GM12878 (cell line): ENCODE results near the gene MGAT5. TPM values are rescaled to one million over a fixed set of nuclear protein-coding genes. Genes with fewer than 3 reads are reported as not detected.
A peak's percentile ranks its signal among the peaks of the same experiment; 100 is the strongest.

Source experiments
- ATAC-seq: fragments of 200-7000 bp; cut with Tn5 transposase; 3 replicates; pipeline ENCODE4 v1.9.1; 2020; ENCODE audit warnings: mild to moderate bottlenecking, moderate library complexity
- BruUV-seq: library from RNA; stranded (reverse); fragments of 400-500 nt; replicated peaks from 2 replicates; lab custom pipeline; 2021; lab: Mats Ljungman, UMichigan
- CTCF ChIA-PET: fragments of 300-600 bp; sonication (Branson Sonifier 250); formaldehyde crosslinking; extraction: SDS; loops from one replicate; lab custom pipeline; 2021; ENCODE audit warnings: inconsistent platforms; lab: Yijun Ruan, JAX
- POLR2A ChIA-PET: fragments of 350-600 bp; formaldehyde crosslinking; extraction: SDS; loops from one replicate; lab custom pipeline; 2021; ENCODE audit warnings: inconsistent platforms; lab: Charles Lee
- RAD21 ChIA-PET: fragments of 300-600 bp; sonication (Branson Sonifier 250); formaldehyde crosslinking; loops from one replicate; lab custom pipeline; 2023; ENCODE audit warnings: antibody characterized with exemption; ENCODE audit not compliant: unreplicated experiment; lab: Charles Lee
- SMC1A ChIA-PET: fragments of 300-600 bp; sonication (Branson Sonifier 250); formaldehyde crosslinking; loops from one replicate; lab custom pipeline; 2023; ENCODE audit not compliant: unreplicated experiment, uncharacterized antibody; lab: Charles Lee
- DNase-seq: peaks from one replicate; pipeline ENCODE4 v3.0.0-alpha.2; 2011; ENCODE audit warnings: low read depth, low spot score
- FAIRE-seq: peaks from 3 replicates; lab custom pipeline; 2011; peaks lifted over from hg19 to GRCh38; lab: Jason Lieb, UNC
- H2AFZ ChIP-seq: 2 replicates; pipeline ENCODE4 v1.6.0; 2011; ENCODE audit warnings: low read depth, low read length, control low read depth; ENCODE audit not compliant: control insufficient read depth
- H3K27ac ChIP-seq: 2 replicates; pipeline ENCODE4 v1.5.1; 2011; ENCODE audit warnings: control low read depth; ENCODE audit not compliant: control insufficient read depth, insufficient read depth
- H3K27me3 ChIP-seq, 2 experiments: replicated peaks in 1 of 2; 2 replicates each; pipeline versions ENCODE4 v1.6.0 to v1.6.1; 2011; ENCODE audit warnings: low read length in 1 of 2; ENCODE audit not compliant: control insufficient read depth in 2 of 2, insufficient read depth in 2 of 2
- H3K36me3 ChIP-seq, 2 experiments: 2 replicates each; pipeline ENCODE4 v1.5.1; 2011; ENCODE audit warnings: low read length in 1 of 2; ENCODE audit not compliant: control insufficient read depth in 2 of 2, insufficient read depth in 2 of 2
- H3K4me1 ChIP-seq: 2 replicates; pipeline ENCODE4 v1.6.1; 2011; ENCODE audit warnings: mild to moderate bottlenecking, low read length, moderate library complexity, mixed read lengths; ENCODE audit not compliant: control insufficient read depth, insufficient read depth
- H3K4me2 ChIP-seq: 2 replicates; pipeline ENCODE4 v1.6.0; 2011; ENCODE audit warnings: control low read depth; ENCODE audit not compliant: control insufficient read depth, insufficient read depth
- H3K4me3 ChIP-seq: fragments of 200-600 bp; sonication (generic); 2 replicates; pipeline ENCODE4 v1.5.1; 2016
- H3K79me2 ChIP-seq: 2 replicates; pipeline ENCODE4 v1.6.0; 2011; ENCODE audit warnings: low read length; ENCODE audit not compliant: control insufficient read depth, insufficient read depth
- H3K9ac ChIP-seq: 2 replicates; pipeline ENCODE4 v1.8.0; 2011; ENCODE audit warnings: low read length, control low read depth, mixed read lengths; ENCODE audit not compliant: control insufficient read depth, insufficient read depth
- H3K9me3 ChIP-seq: replicated peaks from 3 replicates; pipeline ENCODE4 v1.5.1; 2011; ENCODE audit warnings: mild to moderate bottlenecking, low read length; ENCODE audit not compliant: control insufficient read depth, insufficient read depth
- H4K20me1 ChIP-seq: 2 replicates; pipeline ENCODE4 v1.6.0; 2011; ENCODE audit not compliant: control insufficient read depth, insufficient read depth
- BCL3 ChIP-seq: IDR thresholded peaks from 2 replicates; pipeline ENCODE4 v1.6.1; 2011; ENCODE audit warnings: borderline replicate concordance, low read depth, mild to moderate bottlenecking, moderate library complexity, low read length; ENCODE audit not compliant: insufficient read depth, poor library complexity, severe bottlenecking
- EED ChIP-seq: sonication (generic); IDR thresholded peaks from 2 replicates; pipeline ENCODE4 v1.6.1; 2016; ENCODE audit warnings: antibody characterized with exemption, low read depth
- ESRRA ChIP-seq: IDR thresholded peaks from 2 replicates; pipeline ENCODE4 v1.6.1; 2012; ENCODE audit warnings: mild to moderate bottlenecking, low read length, improper control_type of control experiment
- ETV6 ChIP-seq, 2 experiments: fragments of 450-650 bp in 1 of 2; IDR thresholded peaks in 1 of 2; conservative IDR thresholded peaks in 1 of 2; 2 replicates each; pipeline ENCODE4 v1.6.1; 2014; ENCODE audit warnings: antibody characterized with exemption in 1 of 2, borderline replicate concordance in 1 of 2, low read depth in 1 of 2, mild to moderate bottlenecking in 1 of 2, moderate library complexity in 1 of 2
- HDAC6 ChIP-seq: fragments of 200-600 bp; sonication (generic); IDR thresholded peaks from one replicate; pipeline ENCODE4 v1.8.0; 2017; ENCODE audit warnings: antibody characterized with exemption; ENCODE audit not compliant: unreplicated experiment
- IKZF2 ChIP-seq, 2 experiments: fragments of 450-650 bp; IDR thresholded peaks; 2 replicates each; pipeline ENCODE4 v1.6.1; 2017; ENCODE audit warnings: mild to moderate bottlenecking in 2 of 2, moderate library complexity in 2 of 2
- MEF2A ChIP-seq: IDR thresholded peaks from 2 replicates; pipeline ENCODE4 v1.6.1; 2011; ENCODE audit warnings: low read depth, mild to moderate bottlenecking, low read length, moderate library complexity; ENCODE audit not compliant: insufficient read depth
- MTA3 ChIP-seq: IDR thresholded peaks from 2 replicates; pipeline ENCODE4 v1.6.1; 2012; ENCODE audit warnings: low read length, inconsistent platforms, borderline replicate concordance
- NFIC ChIP-seq: IDR thresholded peaks from 2 replicates; pipeline ENCODE4 v1.6.1; 2012; ENCODE audit warnings: low read depth, mild to moderate bottlenecking, inconsistent platforms, low read length, moderate library complexity
- RELB ChIP-seq: fragments of 450-650 bp; IDR thresholded peaks from 2 replicates; pipeline ENCODE4 v1.6.1; 2017; ENCODE audit warnings: low read depth, mild to moderate bottlenecking, moderate library complexity
- RUNX3 ChIP-seq: IDR thresholded peaks from 2 replicates; pipeline ENCODE4 v1.6.1; 2012; ENCODE audit warnings: low read length, inconsistent platforms
- SPI1 ChIP-seq: IDR thresholded peaks from 2 replicates; pipeline ENCODE4 v1.6.1; 2011; ENCODE audit warnings: low read depth, mild to moderate bottlenecking, low read length, moderate library complexity, borderline replicate concordance; ENCODE audit not compliant: insufficient read depth
- TCF12 ChIP-seq: IDR thresholded peaks from 2 replicates; pipeline ENCODE4 v1.6.1; 2011; ENCODE audit warnings: low read depth, mild to moderate bottlenecking, low read length
- TCF3 ChIP-seq: IDR thresholded peaks from 2 replicates; pipeline ENCODE4 v1.6.1; 2012; ENCODE audit warnings: low read depth, mild to moderate bottlenecking, low read length, borderline replicate concordance; ENCODE audit not compliant: insufficient read depth
- ZNF274 ChIP-seq: IDR thresholded peaks from one replicate; pipeline ENCODE4 v1.8.0; 2011; ENCODE audit not compliant: insufficient read length, insufficient read depth
- WGBS: methylation state at CpG from one replicate; pipeline ENCODE4 v1.1.6; 2016; ENCODE audit warnings: low lambda C conversion rate; ENCODE audit not compliant: insufficient replicate concordance, insufficient coverage; ENCODE audit errors: missing lambda C conversion rate; 5-methylcytosine and 5-hydroxymethylcytosine counted together
- in situ Hi-C: fragments of 300-500 bp; cut with MboI; formaldehyde crosslinking; loops from 9 replicates; pipeline ENCODE4 v1.14.3; 2018; ENCODE audit warnings: mixed read lengths
- intact Hi-C: fragments of 100-400 bp; cut with micrococcal nuclease; formaldehyde crosslinking; loops from one replicate; pipeline ENCODE4 v1.14.2; 2022; ENCODE audit not compliant: unreplicated experiment
- polyA plus RNA-seq, 11 experiments: library from polyadenylated mRNA; depleted of rRNA in 4 of 11; unstranded in 6 of 11; stranded (reverse) in 5 of 11; fragments of >200 nt; fragmentation: Nextera tagmentation in 4 of 11; fragmentation: Illumina TruSeq in 1 of 11; extraction: Ambion mirVana in 4 of 11; extraction: Trizol in 1 of 11; gene quantifications; 1 replicate in 1 of 11; 2 replicates in 10 of 11; pipeline versions ENCODE4 v1.2.1 to v1.2.3, GENCODE V29; 2011 to 2016; ENCODE audit warnings: inconsistent platforms in 2 of 11, missing spikeins in 2 of 11, low read depth in 1 of 11
- total RNA-seq, 4 experiments: library from RNA; depleted of rRNA in 3 of 4; stranded (reverse); fragments of >200 nt in 3 of 4; fragmentation: Illumina TruSeq in 1 of 4; extraction: Trizol in 1 of 4; gene quantifications; 2 replicates each; pipeline versions ENCODE4 v1.2.1 to v1.2.3, GENCODE V29; 2013 to 2021

The MGAT5 gene
- total and polyA plus RNA-seq, 10 of the 15 experiments (the other 5 are each of a cell fraction or from before 2014, with no cell fraction given): 4.9 to 104 (median 36.2) TPM

GRCh38 chr2:134261398-134262131 is 7.7 kb downstream of the MGAT5 start:
- H3K4me3 ChIP-seq: no peak overlapping the region
- intact Hi-C loops: loop anchor here (2.0 kb wide), 1 partner anchor 13 kb away; no protein-coding TSS in a partner anchor

More at GRCh38 chr2:134261398-134262131, 7.7 kb downstream of the MGAT5 start:
- Histone ChIP-seq H3K9ac (peak overlapping the region; percentile 46), H3K36me3 (peaks cover 6% of the 10 kb centered on the region in 2 experiments; a peak in 3 of 4 replicates), H3K79me2 (peaks cover 79% of the 10 kb centered on the region), H3K9me3 (no peaks in the 10 kb centered on the region), H2AFZ (no peak overlapping the region), H3K27me3 (no peaks in the 10 kb centered on the region), H3K27ac (peak overlapping the region; percentile 74), H3K4me2 (peak overlapping the region; percentile 70), H4K20me1 (no peaks in the 10 kb centered on the region), H3K4me1 (peaks cover 68% of the 10 kb centered on the region)
- ChIA-PET CTCF (interaction anchor here (1.0 to 5.1 kb wide), 14 partner anchors 8 to 375 kb away, joined by 3 to 25 read pairs (median 7); partner anchors contain the start of gene MGAT5), SMC1A (interaction anchor here (0.6 to 3.6 kb wide), 25 partner anchors 8 to 371 kb away, joined by 3 to 33 read pairs (median 5); no protein-coding TSS in a partner anchor), POLR2A (interaction anchor here (1.1 to 2.8 kb wide), 4 partner anchors 8 to 157 kb away, joined by 3 to 9 read pairs (median 6); partner anchors contain the start of gene MGAT5), RAD21 (interaction anchor here (0.5 to 3.7 kb wide), 16 partner anchors 8 to 375 kb away, joined by 3 to 27 read pairs (median 5); partner anchors contain the start of gene MGAT5)
- ATAC-seq (peak; percentile 78), DNase-seq (no peak), FAIRE-seq (no peak)
- no peak for TF ChIP-seq MEF2A
- TF ChIP-seq IKZF2 (IDR thresholded peaks at IDR 0.05): peak; percentile 59 to 62
- no peak for TF ChIP-seq ZNF274
- TF ChIP-seq TCF3: no peak
- TF ChIP-seq SPI1: peak; percentile 36; the same call in 1 of the 2 replicates
- TF ChIP-seq ETV6 (conservative IDR thresholded peaks at IDR 0.05 in 1 of 2, IDR thresholded peaks at IDR 0.05 in 1 of 2; ENCODE audit: borderline replicate concordance in 1 of 2, low read depth in 1 of 2): peak in 1 of 2 experiments; percentile 30; a peak in 1 of 4 replicates
- peak; percentile 53; the same call in 1 of the 2 replicates for TF ChIP-seq NFIC
- no peak for TF ChIP-seq BCL3
- no peak for TF ChIP-seq HDAC6
- peak; percentile 36 for TF ChIP-seq RUNX3
- no peak for TF ChIP-seq RELB
- 0 out of 2 replicates have a peak, but pooled peaks have one; percentile 14 for TF ChIP-seq MTA3
- peak; percentile 43; the same call in 1 of the 2 replicates for TF ChIP-seq EED
- TF ChIP-seq TCF12: 0 out of 2 replicates have a peak, but pooled peaks have one; percentile 6
- peak; percentile 82; the same call in 1 of the 2 replicates for TF ChIP-seq ESRRA
- in situ Hi-C loops: no loop called here
- BruUV-seq: no TSS peak
- 53% methylated on average over 6 of the region's 6 CpGs for WGBS
